ENCODE results near the gene JAZF1.

DNA sequence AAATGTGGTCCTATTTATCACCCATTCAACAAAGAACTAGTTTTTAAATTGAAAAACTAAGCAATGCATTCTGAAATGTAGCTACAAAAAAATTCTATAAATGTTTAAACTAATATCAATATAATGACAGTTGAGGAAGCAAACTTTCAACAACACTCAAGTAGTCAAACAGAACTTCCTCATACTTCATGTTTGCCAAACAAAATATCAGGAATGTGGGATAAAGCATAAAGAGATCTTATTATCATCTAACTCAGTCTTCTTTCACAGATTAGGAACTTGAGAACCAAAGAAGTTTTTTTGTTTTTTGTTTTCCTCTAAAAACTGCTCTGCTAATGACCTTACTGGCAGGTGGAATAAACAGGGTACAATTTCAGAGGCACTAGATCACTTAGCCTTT, 116.2 kb downstream of the JAZF1 start:
- TF ChIP-seq, protein P1, sequence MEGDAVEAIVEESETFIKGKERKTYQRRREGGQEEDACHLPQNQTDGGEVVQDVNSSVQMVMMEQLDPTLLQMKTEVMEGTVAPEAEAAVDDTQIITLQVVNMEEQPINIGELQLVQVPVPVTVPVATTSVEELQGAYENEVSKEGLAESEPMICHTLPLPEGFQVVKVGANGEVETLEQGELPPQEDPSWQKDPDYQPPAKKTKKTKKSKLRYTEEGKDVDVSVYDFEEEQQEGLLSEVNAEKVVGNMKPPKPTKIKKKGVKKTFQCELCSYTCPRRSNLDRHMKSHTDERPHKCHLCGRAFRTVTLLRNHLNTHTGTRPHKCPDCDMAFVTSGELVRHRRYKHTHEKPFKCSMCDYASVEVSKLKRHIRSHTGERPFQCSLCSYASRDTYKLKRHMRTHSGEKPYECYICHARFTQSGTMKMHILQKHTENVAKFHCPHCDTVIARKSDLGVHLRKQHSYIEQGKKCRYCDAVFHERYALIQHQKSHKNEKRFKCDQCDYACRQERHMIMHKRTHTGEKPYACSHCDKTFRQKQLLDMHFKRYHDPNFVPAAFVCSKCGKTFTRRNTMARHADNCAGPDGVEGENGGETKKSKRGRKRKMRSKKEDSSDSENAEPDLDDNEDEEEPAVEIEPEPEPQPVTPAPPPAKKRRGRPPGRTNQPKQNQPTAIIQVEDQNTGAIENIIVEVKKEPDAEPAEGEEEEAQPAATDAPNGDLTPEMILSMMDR (IDR thresholded peaks at IDR 0.05) = no peak
- TF ChIP-seq POLR2A (IDR thresholded peaks at IDR 0.05) = no peak
